Fibroblast of lung (primary cell): ENCODE results near the gene SPPL2C.

Experiments
- EZH2 ChIP-seq: IDR thresholded peaks from 2 replicates; pipeline ENCODE4 v1.5.1; 2012; ENCODE audit warnings: low read length, control low read depth, mild to moderate bottlenecking; ENCODE audit errors: missing control alignments
- TF ChIP-seq, protein P1 (sequence below), 2 donors: IDR thresholded peaks in 1 of 2; conservative IDR thresholded peaks in 1 of 2; 1 replicate in 1 of 2; 2 replicates in 1 of 2; pipeline ENCODE4 v1.5.1; 2011 to 2012; ENCODE audit warnings: low read length in 2 of 2, control low read depth in 1 of 2, inconsistent platforms in 1 of 2, low read depth in 1 of 2, mild to moderate bottlenecking in 1 of 2

DNA sequence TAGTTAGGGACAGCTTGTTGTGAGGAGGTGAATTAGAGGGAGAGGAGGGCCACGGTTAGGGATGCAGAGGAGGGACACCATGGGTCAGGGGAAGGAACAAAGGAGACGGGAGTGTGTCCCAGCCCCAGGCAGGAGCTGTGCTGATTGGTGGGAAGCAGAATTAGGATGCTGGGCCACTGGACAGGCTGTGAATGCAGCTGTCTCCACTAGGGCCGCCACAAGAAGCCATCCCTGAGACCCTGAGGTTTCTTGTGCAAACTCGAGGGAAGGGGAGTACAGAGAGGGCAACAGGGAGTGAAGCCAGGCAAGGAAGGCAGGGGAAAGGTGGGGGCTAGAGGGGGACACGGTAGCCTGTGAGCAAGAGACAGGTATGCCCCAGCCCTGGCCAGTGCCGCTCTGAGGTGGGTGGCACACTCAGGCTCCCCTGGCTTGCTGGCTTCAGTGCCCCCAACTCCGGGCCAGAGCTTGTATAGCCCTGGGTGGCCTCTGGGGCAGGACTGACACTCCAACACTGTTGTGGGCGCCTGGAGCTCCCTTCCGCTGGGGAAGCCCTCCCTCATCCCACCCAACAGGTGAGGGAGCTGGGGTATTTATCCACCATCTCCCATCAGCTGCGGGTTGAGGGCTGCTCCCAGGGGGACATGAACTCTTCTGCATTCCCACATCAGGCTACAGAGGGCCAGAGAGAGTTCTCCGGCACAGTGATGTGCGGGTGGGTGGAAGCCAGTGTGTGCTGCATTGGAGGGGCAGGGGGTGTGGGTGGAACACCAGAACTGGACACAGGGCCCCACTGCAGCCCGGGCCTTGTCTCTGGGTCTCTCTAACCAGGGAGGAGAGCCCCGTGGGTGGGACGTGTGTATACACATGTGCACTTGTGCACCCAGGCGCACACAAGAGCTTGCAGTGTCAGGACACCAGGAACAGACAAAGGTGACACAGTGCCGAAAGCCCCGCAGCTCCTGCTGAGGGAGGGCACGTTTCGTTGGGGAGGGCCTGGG lies 8.3 kb upstream of the SPPL2C start:
- TF ChIP-seq, protein P1, sequence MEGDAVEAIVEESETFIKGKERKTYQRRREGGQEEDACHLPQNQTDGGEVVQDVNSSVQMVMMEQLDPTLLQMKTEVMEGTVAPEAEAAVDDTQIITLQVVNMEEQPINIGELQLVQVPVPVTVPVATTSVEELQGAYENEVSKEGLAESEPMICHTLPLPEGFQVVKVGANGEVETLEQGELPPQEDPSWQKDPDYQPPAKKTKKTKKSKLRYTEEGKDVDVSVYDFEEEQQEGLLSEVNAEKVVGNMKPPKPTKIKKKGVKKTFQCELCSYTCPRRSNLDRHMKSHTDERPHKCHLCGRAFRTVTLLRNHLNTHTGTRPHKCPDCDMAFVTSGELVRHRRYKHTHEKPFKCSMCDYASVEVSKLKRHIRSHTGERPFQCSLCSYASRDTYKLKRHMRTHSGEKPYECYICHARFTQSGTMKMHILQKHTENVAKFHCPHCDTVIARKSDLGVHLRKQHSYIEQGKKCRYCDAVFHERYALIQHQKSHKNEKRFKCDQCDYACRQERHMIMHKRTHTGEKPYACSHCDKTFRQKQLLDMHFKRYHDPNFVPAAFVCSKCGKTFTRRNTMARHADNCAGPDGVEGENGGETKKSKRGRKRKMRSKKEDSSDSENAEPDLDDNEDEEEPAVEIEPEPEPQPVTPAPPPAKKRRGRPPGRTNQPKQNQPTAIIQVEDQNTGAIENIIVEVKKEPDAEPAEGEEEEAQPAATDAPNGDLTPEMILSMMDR (conservative IDR thresholded peaks at IDR 0.05 in 1 of 2, IDR thresholded peaks at IDR 0.05 in 1 of 2; ENCODE audit: low read depth in 1 of 2, low read length in 2 of 2) = no peak
- TF ChIP-seq EZH2 = no peak
